ENCODE data around the gene R3HCC1L.

R3HCC1L gene

DNA sequence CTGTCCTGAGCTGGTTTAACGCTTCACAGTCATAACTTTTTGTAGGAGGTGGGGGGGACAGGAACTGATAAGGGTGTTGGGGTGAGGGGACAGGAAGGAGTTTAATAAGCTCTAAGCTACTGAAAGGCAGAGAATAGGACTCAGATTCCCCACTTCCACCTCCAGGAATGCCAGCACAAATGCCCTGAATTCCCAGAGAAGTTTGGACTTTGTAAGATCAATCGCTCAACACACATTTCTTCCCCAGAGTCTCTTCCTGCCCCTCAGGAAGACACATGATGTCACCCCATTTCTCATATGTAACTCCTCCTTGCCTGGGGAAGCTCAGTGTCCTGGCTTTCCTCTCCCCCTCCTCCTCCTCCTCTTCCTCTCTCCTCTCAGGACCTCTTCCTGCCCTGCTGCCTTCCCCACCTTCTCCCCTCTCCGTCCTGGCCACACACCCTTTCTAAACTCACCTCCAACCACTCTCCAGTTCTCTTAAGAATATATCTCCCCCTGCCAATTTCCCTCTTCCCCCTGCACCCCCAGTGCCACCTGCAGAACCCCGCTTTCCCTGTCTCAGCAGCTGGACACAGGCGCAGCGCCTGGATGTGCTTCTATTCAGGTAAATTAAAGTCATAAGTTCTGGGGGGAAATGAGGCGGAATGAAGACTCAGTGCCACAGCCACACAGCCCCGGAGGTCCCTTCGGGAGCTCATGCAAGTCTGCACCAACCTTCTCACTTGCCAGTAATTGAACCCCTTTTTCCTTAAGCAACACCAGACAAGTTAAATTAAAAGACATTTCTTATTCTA lies 138.8 kb downstream of the R3HCC1L start:
- no peaks in the 10 kb centered on the region for H3F3A ChIP-seq (ENCODE audit: control insufficient read depth, insufficient read depth)
- H3K9me3 ChIP-seq (ENCODE audit: control insufficient read depth, insufficient read depth, low read length), result no peaks in the 10 kb centered on the region
- H3K27ac ChIP-seq (ENCODE audit: low read depth, low read length), result no peak overlapping the region
- peaks cover 4% of the 10 kb centered on the region for H3K4me1 ChIP-seq (ENCODE audit: control insufficient read depth, low read length)
- no peak overlapping the region for H3K4me2 ChIP-seq (ENCODE audit: low read length)
- no peak overlapping the region for H3K4me3 ChIP-seq (ENCODE audit: low read length)
- H3K36me3 ChIP-seq (ENCODE audit: control insufficient read depth, low read length), result no peaks in the 10 kb centered on the region
- H3K9me2 ChIP-seq (replicated peaks; ENCODE audit: control insufficient read depth, low read length), result no peaks in the 10 kb centered on the region
- H3K79me2 ChIP-seq (ENCODE audit: control insufficient read depth, low read length), result no peaks in the 10 kb centered on the region
- no peaks in the 10 kb centered on the region for H4K20me1 ChIP-seq (ENCODE audit: control insufficient read depth, insufficient read depth, low read depth, low read length)
- TF ChIP-seq, protein P1, sequence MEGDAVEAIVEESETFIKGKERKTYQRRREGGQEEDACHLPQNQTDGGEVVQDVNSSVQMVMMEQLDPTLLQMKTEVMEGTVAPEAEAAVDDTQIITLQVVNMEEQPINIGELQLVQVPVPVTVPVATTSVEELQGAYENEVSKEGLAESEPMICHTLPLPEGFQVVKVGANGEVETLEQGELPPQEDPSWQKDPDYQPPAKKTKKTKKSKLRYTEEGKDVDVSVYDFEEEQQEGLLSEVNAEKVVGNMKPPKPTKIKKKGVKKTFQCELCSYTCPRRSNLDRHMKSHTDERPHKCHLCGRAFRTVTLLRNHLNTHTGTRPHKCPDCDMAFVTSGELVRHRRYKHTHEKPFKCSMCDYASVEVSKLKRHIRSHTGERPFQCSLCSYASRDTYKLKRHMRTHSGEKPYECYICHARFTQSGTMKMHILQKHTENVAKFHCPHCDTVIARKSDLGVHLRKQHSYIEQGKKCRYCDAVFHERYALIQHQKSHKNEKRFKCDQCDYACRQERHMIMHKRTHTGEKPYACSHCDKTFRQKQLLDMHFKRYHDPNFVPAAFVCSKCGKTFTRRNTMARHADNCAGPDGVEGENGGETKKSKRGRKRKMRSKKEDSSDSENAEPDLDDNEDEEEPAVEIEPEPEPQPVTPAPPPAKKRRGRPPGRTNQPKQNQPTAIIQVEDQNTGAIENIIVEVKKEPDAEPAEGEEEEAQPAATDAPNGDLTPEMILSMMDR (IDR thresholded peaks at IDR 0.05; ENCODE audit: low read depth, low read length, poor library complexity, severe bottlenecking), result no peak
- TF ChIP-seq EZH2phosphoT487 (IDR thresholded peaks at IDR 0.05; ENCODE audit: borderline replicate concordance, low read length), result no peak
- peaks cover 43% of the 10 kb centered on the region for H3K27me3 ChIP-seq (ENCODE audit: control insufficient read depth, low read length)

DNA sequence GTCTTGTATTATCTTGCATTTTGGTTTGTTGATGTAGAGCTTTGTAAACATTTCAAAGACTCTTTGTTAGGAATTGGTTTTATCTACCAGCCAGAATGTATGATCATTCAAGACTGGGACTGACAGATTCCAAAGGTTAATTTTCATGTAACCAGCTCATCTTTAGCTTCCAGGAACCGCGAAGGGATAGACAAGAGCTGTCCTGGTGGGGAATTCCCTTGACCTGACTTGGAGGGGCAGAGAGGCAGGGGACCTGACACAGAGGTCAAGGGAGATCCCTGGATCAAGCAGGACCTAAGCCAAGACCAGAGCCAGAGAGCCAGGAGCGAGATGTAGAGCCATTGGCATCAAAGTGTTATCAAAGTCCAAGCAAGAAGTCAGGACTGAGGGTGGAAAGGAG lies 140.1 kb downstream of the R3HCC1L start:
- Histone ChIP-seq H3K79me2 (ENCODE audit: control insufficient read depth, low read length) (no peaks in the 10 kb centered on the region), H3K4me2 (ENCODE audit: low read length) (no peak overlapping the region), H4K20me1 (ENCODE audit: control insufficient read depth, insufficient read depth, low read depth, low read length) (no peaks in the 10 kb centered on the region), H3K36me3 (ENCODE audit: control insufficient read depth, low read length) (no peaks in the 10 kb centered on the region), H3K9me3 (ENCODE audit: control insufficient read depth, insufficient read depth, low read length) (no peaks in the 10 kb centered on the region), H3K27me3 (ENCODE audit: control insufficient read depth, low read length) (peaks cover 30% of the 10 kb centered on the region), H3K27ac (ENCODE audit: low read depth, low read length) (no peak overlapping the region), H3K4me3 (ENCODE audit: low read length) (no peak overlapping the region), H3K4me1 (ENCODE audit: control insufficient read depth, low read length) (no peaks in the 10 kb centered on the region), H3F3A (ENCODE audit: control insufficient read depth, insufficient read depth) (no peaks in the 10 kb centered on the region), H3K9me2 (replicated peaks; ENCODE audit: control insufficient read depth, low read length) (no peaks in the 10 kb centered on the region)
- TF ChIP-seq EZH2phosphoT487 (IDR thresholded peaks at IDR 0.05; ENCODE audit: borderline replicate concordance, low read length), result no peak
- TF ChIP-seq, protein P1 (IDR thresholded peaks at IDR 0.05; ENCODE audit: low read depth, low read length, poor library complexity, severe bottlenecking), result no peak

DNA sequence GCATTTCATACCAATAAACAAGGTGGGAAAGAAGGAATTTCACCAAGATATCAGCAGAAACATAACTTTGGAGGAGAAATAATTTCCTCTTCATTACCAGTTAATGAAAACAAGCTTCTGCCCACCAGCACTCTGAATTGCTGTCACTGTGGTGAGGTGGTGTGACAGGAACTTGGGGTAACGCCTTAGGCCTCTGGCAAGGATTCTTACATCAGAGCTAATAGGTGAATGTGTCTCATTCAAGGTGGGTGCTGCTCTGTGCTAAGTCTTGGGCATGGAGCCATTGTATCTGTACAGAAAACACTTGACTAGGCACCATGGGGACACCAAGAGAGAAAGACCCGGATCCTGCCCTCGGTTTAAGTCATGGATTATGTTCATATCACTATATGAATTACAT lies 141.9 kb downstream of the R3HCC1L start:
- Histone ChIP-seq H4K20me1 (ENCODE audit: control insufficient read depth, insufficient read depth, low read depth, low read length) (no peaks in the 10 kb centered on the region), H3K4me1 (ENCODE audit: control insufficient read depth, low read length) (no peaks in the 10 kb centered on the region), H3K9me3 (ENCODE audit: control insufficient read depth, insufficient read depth, low read length) (no peaks in the 10 kb centered on the region), H3K4me3 (ENCODE audit: low read length) (no peak overlapping the region), H3K27ac (ENCODE audit: low read depth, low read length) (no peak overlapping the region), H3F3A (ENCODE audit: control insufficient read depth, insufficient read depth) (no peaks in the 10 kb centered on the region), H3K36me3 (ENCODE audit: control insufficient read depth, low read length) (no peaks in the 10 kb centered on the region), H3K4me2 (ENCODE audit: low read length) (no peak overlapping the region), H3K27me3 (ENCODE audit: control insufficient read depth, low read length) (peaks cover 25% of the 10 kb centered on the region), H3K79me2 (ENCODE audit: control insufficient read depth, low read length) (no peaks in the 10 kb centered on the region), H3K9me2 (replicated peaks; ENCODE audit: control insufficient read depth, low read length) (no peaks in the 10 kb centered on the region)
- no peak for TF ChIP-seq EZH2phosphoT487 (IDR thresholded peaks at IDR 0.05; ENCODE audit: borderline replicate concordance, low read length)
- TF ChIP-seq, protein P1 (IDR thresholded peaks at IDR 0.05; ENCODE audit: low read depth, low read length, poor library complexity, severe bottlenecking), result no peak

Data from DOHH2 (cell line).